GM10847 (cell line): ENCODE measurements around the gene COA4.

Experiments used
- POLR2A ChIP-seq: IDR thresholded peaks from 2 replicates; pipeline ENCODE4 v1.6.1; 2011; ENCODE audit not compliant: insufficient read length; ENCODE audit errors: extremely low read depth

Gene COA4

GRCh38 chr11:73876424-73877310 is at the start of gene COA4, which contains the start of gene PAAF1:
COA4 (minus strand) TSS chr11:73876846; CDS start chr11:73873378, 3,468 bp downstream.
PAAF1 (plus strand) TSS chr11:73876999; CDS start chr11:73877022, 23 bp downstream.
- peak; percentile 86 for TF ChIP-seq POLR2A

GRCh38 chr11:73921180-73921579 is 44.5 kb upstream of the COA4 start:
- TF ChIP-seq POLR2A: no peak

DNA sequence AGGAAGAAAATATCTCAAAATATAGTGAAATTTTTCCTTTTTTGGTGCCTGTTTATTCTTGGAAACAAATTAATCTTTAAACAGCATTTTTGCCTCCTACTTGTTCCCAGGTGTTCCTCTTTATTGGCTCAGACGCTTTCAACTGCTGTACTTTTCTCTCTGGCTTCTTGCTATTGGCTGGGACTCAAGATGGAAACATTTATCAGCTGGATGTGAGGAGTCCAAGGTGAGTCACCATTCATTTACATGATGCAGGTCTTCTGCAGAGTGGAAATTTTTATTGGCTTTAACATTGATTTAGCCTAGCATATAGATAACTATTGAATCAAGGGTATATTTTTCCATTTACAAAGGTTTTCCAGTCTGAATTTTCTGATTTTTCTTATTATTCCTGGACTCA is 39.8 kb upstream of the COA4 start:
- TF ChIP-seq POLR2A: no peak

DNA sequence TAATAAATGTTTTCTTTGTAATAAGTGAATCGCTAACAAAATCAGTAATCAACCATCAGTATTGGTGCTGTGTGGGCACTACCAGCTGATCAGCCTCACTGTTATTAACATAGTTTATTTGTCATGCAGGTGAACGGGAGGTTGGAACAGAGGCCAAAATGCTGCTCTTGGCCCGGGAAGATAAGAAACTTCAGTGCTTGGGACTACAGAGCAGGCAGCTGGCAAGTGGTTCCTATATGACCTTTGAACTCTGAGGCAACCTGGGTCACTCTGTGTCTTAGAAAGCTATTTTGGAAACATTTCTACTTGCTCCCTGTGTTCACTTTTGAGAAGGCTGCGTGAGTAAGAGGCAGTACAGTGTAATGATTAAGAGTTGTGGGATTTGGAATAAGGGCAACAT is 37.6 kb upstream of the COA4 start:
- TF ChIP-seq POLR2A: no peak

DNA sequence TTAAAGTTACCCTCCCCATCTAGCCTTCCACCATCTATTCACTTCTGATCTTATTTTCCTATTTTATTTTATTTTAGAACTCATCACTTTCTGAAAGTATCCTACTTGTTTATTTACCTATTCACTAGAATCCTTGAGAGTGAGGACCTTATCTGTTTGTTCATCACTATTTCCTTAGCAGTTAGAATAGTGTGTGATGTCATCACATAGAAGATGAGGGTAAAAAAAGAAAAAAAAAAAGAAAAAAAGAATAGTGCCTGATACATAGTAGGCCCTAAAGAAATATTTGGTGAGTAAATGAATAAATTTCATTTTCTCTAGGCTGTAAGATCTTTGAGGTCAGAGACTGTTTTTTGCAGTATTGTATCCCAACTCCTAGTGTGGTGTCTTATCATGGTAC is 36.8 kb upstream of the COA4 start:
- no peak for TF ChIP-seq POLR2A

- no peak for TF ChIP-seq POLR2A
These were observed 35.4 kb upstream of the COA4 start for GRCh38 chr11:73912026-73912425.

DNA sequence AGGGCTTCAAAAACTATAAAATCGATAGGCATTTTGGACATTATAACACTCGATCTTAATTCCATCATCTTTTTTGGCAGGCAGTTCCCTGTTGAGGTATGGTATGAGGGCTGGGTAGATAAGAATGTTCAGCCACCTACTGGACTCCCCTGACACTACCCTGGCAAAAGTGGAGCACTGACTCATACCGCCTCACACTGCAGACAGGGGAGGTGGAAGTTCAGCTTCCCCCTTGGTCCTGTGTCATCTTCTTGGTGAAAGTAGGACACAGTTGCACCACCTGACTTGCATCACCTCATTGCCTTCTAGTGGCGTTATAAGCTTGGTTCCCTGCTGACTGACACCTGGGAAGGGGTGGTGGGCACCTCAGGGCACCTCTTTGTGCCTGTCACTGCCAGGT is 30.5 kb upstream of the COA4 start:
- TF ChIP-seq POLR2A: no peak

DNA sequence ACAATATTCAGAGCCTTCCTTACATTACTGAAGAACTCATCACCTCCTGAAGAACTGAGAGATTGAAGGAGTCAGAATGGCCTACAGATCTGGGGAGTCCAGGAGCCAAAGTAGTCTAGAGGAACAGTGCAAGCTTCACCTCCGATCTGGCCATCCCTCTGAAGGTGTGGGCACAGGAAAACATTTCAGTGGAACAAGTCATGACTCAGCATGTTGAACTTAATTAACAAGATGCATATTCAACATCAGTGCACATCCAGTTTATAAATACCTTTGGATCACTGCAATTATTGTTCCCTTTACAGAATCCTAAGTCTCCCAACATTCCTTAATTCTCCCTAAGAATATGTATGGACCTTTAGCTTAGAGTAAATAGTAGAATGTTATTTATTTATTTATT is 25.7 kb upstream of the COA4 start:
- no peak for TF ChIP-seq POLR2A

GRCh38 chr11:73894725-73895335 is 18.2 kb upstream of the COA4 start:
- no peak for TF ChIP-seq POLR2A

GRCh38 chr11:73893041-73893440 is 16.4 kb upstream of the COA4 start:
- no peak for TF ChIP-seq POLR2A

DNA sequence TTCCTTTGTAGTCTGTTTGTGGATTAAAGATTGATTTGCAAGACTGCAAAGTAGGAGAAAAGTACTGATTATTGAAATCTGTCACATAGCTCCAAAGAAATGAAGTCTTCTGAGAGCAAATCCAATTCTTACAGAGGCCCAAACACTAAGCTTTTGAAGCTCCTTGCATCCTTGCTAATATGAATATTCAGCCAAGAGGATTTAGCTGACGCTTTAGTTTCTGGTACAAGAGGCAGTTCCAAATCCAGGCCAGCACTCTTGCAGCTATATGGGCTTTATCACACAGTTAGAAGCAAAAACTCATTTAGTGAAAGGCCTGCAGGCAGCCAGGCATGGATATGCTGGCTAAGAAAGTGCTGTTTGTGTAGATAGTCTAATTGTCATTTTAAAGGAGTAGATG is 12.9 kb upstream of the COA4 start:
- no peak for TF ChIP-seq POLR2A

GRCh38 chr11:73889019-73889418 is 12.4 kb upstream of the COA4 start:
- TF ChIP-seq POLR2A: no peak

GRCh38 chr11:73888244-73888643 is 11.6 kb upstream of the COA4 start:
- TF ChIP-seq POLR2A: no peak

DNA sequence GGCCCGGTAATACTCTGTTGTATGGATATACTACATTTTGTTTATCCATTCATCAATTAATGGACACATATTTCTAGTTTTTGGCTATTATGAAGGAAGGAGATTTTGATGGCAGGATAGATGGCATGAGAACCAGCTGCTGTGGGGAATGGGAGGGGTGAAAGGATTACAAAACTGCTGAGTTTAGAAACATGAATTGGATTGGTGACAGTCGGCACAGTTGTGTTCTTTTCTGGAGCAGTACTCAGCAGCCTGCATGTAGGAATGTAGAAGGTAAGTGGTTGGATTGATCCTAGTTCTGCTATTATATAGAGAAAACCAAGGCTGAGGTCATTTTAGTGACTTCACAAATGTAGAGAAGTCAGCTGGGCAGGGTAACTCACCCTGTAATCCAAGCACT is 7.2 kb upstream of the COA4 start:
- TF ChIP-seq POLR2A: no peak

- TF ChIP-seq POLR2A: no peak
These were observed 2.1 kb upstream of the COA4 start for GRCh38 chr11:73878771-73879170.

GRCh38 chr11:73875840-73876239 is 806 bp downstream of the COA4 start:
- no peak for TF ChIP-seq POLR2A
